ENCODE results near the gene SNRPA.

DNA sequence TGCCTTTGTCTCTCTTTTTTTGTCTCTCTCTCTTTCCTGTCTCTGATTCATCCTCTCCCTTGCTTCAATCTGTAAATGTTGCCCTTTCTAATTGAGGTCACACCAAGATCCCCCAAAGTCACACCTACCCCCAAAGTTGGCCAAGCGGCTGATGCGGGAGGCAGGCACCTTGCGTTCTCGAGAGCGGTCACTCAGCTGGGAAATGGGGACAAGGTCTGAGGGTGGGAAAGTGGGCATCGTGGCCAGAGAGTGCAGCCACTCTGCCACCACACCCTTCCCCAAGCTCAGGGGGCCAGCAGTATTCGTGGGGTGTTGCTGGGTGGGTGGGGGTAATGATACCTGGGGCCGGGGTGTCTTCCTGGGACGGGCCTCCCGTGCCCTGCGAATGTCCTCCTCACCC is 37.1 kb upstream of the SNRPA start:
- TF ChIP-seq, protein P1, sequence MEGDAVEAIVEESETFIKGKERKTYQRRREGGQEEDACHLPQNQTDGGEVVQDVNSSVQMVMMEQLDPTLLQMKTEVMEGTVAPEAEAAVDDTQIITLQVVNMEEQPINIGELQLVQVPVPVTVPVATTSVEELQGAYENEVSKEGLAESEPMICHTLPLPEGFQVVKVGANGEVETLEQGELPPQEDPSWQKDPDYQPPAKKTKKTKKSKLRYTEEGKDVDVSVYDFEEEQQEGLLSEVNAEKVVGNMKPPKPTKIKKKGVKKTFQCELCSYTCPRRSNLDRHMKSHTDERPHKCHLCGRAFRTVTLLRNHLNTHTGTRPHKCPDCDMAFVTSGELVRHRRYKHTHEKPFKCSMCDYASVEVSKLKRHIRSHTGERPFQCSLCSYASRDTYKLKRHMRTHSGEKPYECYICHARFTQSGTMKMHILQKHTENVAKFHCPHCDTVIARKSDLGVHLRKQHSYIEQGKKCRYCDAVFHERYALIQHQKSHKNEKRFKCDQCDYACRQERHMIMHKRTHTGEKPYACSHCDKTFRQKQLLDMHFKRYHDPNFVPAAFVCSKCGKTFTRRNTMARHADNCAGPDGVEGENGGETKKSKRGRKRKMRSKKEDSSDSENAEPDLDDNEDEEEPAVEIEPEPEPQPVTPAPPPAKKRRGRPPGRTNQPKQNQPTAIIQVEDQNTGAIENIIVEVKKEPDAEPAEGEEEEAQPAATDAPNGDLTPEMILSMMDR (IDR thresholded peaks at IDR 0.05; ENCODE audit: poor library complexity), result no peak
- no peak for TF ChIP-seq EZH2 (IDR thresholded peaks at IDR 0.05; ENCODE audit: borderline replicate concordance)
